Stimulated activated CD4-positive, alpha-beta T cell treated with anti-CD3 and anti-CD28 coated beads, Interleukin-12 subunit alpha, Interleukin-12 subunit beta, amount 100 ng/mL, for 24 hours (primary cell): Measurements from ENCODE around the gene CST7.
"Not testable (repeated sequence)": the region's sequence is repeated elsewhere in the genome, so short reads cannot be mapped to it uniquely, and the experiment has no call there.

Experiments used
- DNase-seq, 2 experiments: peaks; one replicate each; pipeline ENCODE4 v3.0.0-alpha.2; 2020; ENCODE audit warnings: low read depth in 2 of 2

The CST7 gene

GRCh38 chr20:24986436-24987015 lies 37.5 kb downstream of the CST7 start:
- DNase-seq = no peak

DNA sequence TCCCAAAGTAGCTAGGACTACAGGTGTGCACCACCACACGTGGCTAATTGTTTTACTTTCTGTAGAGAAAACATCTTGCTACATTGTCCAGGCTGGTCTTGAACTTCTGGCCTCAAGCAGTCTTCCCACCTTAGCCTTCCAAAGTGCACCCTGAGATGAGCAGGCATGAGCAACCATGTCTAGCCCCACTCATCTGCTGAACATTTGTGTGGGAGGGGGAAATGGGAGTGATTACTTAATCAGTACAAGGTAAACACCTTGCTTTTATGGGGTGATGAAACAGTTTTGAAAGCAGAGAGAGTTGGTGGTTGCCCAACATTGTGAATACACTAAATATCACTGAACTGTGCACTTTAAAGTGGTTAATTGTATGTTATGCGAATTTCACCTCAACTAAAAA lies 38.2 kb downstream of the CST7 start:
- no peak for DNase-seq

DNA sequence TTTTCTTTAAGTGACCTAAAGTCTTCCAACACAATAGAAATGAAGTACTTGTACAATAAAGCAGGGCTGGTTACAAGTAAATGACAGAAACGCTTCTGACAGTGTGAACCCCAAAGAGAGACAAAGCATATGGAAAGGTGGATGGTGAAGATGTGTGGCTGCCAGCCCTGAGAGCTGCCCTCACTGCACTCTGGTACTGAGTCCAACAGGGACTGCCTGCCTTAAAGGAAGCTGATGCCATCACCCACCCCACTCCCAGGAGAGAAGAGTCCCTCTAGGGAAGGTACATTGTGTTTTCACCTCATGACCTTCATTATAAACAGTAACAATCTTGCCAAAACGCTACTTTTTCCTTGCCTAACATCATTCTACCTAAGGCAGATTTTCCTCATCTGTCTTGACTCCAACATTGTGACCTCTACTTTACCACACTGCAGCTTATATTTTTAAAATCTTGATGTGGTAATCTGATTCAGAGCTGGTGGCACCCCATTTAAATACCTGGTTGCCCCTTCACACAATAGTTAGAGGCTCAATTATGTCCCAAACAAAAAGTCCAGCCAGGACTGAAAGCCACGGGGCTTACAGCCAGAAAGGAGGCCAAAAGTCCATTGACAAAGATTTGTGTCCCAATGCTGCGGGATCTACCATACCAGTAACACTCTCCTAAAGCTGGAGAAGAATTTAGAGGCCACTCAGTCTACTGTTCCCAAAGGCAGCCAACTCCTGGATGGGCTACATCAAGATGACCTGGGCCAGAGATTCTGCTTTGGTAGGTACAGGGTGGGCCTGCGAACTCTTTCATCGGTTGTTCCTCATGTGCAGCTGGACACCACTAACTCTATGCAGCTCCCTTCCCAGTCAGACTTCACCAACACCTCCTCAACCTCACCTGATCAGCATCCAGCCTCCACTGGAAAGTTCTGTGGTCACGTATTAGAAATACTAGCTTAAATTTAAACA lies 39.1 kb downstream of the CST7 start:
- DNase-seq = no peak

GRCh38 chr20:24989162-24989561 lies 40.1 kb downstream of the CST7 start:
- DNase-seq = no peak

DNA sequence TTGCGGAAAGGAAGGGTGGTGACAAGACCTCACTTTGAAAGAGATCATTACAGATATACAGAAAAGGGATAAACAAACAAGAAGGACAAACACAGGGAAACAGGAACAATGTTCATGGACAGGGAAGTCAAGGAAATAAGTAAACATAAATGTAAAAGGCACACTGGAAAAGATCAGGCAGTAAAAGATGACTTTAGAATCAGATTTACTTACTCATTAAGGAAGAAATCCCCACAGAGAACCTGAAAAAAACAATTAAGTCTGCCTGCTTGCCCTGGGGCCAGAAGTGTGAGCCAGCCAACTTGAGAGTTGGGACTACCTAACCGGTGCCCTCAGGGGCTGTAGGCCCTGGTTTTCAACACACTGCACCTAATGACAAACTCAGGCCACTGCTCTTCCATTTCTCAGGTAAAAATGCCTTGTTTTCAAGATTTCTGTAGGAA lies 41.8 kb downstream of the CST7 start:
- no peak for DNase-seq

DNA sequence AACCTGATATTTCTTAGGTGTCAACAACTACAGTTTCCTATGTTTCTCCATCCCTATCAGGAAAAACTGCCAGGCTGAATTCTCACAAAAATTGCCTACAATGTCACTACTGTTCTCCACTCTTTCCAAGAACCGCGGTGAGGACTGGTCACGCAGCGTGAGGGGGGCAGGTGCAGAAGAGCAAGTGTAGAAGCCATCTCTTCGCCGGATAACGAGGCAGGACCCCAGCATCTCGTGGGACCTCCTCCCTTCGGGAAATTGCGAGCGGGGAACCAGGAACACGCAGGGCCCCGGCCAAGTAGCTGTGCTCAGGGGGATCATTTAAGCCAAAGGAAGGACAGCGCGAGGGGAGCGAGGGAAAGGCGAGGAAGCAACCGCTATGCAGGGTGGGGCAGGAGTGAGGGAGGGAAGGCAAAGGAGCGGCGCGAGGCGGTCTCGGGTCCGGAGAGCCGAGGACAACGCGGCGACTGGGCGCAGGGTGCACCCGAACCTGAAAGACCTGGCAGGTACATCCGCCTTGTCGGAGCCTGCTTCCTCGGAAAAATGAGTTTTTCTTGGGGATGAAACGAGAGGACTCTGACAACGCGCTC lies 42.9 kb downstream of the CST7 start:
- peak in 1 of 2 experiments; percentile 6 for DNase-seq

GRCh38 chr20:24992487-24993205 lies 43.6 kb downstream of the CST7 start, which contains the start of gene APMAP:
Gene APMAP (minus strand): TSS chr20:24992751. CDS start chr20:24992688, 63 bp downstream.
- peak; percentile 92 to 95 for DNase-seq

DNA sequence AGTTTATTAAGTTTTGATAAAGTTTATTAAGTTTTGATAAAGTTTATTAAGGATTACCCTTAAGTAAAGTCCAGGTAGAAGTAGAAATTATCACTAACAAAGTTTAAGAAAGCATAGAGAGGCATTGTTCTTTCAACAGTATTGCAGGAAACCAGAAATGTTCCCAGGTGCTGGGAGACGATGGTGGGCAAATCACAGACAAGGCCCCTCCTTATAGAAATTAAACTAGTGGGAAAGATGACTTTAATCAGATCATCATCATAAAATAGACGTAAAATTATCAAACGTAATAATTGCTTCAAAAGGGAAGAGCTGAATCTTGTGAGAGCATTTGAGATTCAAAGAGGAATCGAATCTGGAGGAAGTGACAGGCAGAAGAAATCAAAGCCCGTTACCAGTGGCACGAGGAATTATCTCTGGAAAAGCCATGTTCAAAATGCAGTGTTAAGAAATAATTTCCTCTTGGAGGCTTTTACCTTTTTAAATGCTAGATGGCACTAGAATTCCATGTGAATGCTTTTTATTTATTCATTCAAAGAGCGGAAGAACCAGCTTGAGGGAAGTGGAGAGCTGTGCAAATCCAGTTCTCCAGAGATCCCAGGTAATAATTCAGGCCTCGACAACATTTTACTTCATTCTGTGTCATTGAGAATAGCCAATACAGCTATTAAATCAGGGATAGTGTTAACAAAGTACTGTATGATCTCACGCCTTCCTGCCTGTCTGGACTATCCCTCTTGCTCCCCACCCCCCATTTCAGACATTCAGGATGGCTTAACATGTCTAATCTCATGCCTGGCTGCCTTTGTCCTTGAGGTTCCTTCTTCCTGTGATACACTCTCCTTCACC lies 44.5 kb downstream of the CST7 start:
- DNase-seq = no peak

GRCh38 chr20:24994186-24994465 lies 45.1 kb downstream of the CST7 start:
- DNase-seq = no peak

- peak; percentile 72 to 79 for DNase-seq
These were observed 45.6 kb downstream of the CST7 start for GRCh38 chr20:24994470-24995368.

GRCh38 chr20:24995741-24996448 lies 46.8 kb downstream of the CST7 start:
- DNase-seq = no peak

DNA sequence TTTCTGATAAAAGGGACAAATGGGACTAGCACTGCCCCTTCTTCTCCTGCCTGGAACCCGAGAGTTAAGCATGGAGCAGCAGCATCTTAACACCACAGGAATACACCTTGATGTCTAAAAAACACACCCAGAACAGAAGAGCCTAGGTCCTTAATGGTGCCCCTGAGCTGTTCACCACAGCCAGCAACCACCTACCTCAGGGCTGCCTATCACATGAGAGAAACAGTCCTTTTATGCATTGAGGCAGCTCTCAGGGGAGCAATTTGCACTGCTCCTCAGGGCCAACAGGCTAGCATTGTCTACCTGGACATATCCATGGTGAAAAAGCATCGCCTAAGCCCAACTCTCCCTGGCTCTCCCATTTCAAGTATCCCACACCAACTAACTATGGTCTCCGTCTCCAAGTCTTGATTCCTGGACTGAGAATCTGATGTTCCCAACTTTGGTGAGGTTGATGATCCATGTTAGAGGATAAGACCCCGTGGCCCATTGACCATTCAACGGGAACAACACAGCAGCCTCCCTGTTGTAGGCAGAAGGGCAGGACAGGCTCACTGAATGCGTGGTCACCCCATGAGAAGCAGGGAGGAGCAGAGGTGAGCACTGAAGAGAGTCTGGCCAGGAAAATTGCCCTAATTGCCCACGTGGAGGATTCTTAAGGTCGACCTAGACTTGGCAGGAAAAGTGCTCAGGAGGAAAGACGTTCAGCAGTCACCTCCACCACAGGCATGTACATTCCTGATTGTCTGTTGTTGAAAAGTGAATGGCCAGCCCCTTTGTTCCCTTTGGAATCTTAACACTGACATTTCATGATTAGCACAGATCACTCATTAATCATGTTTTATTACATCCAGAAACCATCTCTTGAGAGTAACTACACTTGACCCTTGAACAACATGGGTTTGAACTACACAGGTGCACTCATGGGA lies 47.6 kb downstream of the CST7 start:
- no peak for DNase-seq

- DNase-seq = no peak
These were observed 49.1 kb downstream of the CST7 start for GRCh38 chr20:24998121-24998520.

DNA sequence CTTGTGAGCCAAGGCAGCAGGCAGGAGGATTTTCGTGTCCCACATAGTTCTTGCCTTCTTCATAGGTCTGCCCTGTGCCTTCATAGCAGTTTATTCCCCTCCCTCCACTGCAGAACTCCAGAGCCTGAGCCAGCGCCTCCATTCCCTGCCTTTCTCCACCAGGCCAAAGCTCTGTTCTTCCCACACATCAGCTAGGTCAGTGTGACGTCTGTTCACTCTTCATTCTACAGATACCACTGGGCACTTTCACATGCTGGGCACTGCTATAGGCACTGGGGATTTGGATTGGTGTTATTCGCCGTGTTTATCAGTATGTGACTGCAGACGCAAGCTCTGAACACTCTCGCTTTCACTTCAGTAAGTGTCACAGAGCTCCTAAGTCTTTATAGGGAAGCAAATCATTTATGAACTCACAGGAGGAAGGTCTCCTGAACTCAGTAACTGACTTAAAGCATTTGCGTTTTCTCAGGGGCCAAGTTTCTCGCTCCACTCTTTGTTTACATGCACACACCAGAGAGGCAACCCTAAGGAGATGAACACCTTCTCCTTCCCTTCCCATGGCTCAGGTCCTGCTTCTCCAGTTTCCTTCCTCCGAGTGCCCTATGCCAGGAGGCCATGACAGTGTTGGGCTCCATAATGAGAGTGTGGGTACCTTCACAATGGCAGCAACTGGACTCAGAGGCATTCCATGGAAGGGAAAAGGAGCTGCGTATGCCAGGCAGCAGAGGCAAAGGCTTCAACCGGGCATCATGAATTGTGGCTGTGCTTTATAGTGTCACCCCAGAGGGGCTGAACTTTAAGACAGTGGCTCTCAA lies 49.8 kb downstream of the CST7 start:
- DNase-seq = no peak

GRCh38 chr20:24999568-24999967 lies 50.5 kb downstream of the CST7 start:
- no peak for DNase-seq

GRCh38 chr20:25000268-25000801 lies 51.3 kb downstream of the CST7 start:
- no peak for DNase-seq

GRCh38 chr20:25001323-25001722 lies 52.3 kb downstream of the CST7 start:
- not testable (repeated sequence) for DNase-seq
